Parathyroid adenoma (tissue), 2 donors: ENCODE measurements around the gene CACNB1.

ENCODE experiments used
- H2AFZ ChIP-seq: fragments of 300-600 bp; sonication (generic); one replicate; pipeline ENCODE4 v1.7.0; 2017; ENCODE audit warnings: antibody characterized with exemption, mild to moderate bottlenecking
- H3K27ac ChIP-seq: fragments of 300-600 bp; sonication (generic); one replicate; pipeline ENCODE4 v1.7.0; 2017
- H3K27me3 ChIP-seq: fragments of 300-600 bp; sonication (generic); one replicate; pipeline ENCODE4 v1.7.0; 2017; ENCODE audit warnings: low read length; ENCODE audit not compliant: control insufficient read depth, insufficient read depth
- H3K36me3 ChIP-seq: fragments of 300-600 bp; sonication (generic); one replicate; pipeline ENCODE4 v1.7.0; 2017; ENCODE audit warnings: low read length; ENCODE audit not compliant: control insufficient read depth, insufficient read depth
- H3K4me1 ChIP-seq: fragments of 300-600 bp; sonication (generic); one replicate; pipeline ENCODE4 v1.7.0; 2017; ENCODE audit warnings: control low read depth
- H3K4me2 ChIP-seq: fragments of 300-600 bp; sonication (generic); one replicate; pipeline ENCODE4 v1.7.0; 2017; ENCODE audit warnings: low read length
- H3K4me3 ChIP-seq: fragments of 300-600 bp; sonication (generic); one replicate; pipeline ENCODE4 v1.7.0; 2017; ENCODE audit warnings: low read depth, low read length
- H3K79me2 ChIP-seq: fragments of 300-600 bp; sonication (generic); one replicate; pipeline ENCODE4 v1.7.0; 2017; ENCODE audit warnings: control low read depth
- H3K9ac ChIP-seq: fragments of 300-600 bp; sonication (generic); one replicate; pipeline ENCODE4 v1.7.0; 2017; ENCODE audit warnings: mild to moderate bottlenecking
- H3K9me3 ChIP-seq: fragments of 300-600 bp; sonication (generic); one replicate; pipeline ENCODE4 v1.7.0; 2017; ENCODE audit warnings: low read length; ENCODE audit not compliant: control insufficient read depth
- CTCF ChIP-seq: fragments of 300-600 bp; sonication (generic); IDR thresholded peaks from one replicate; pipeline ENCODE4 v1.7.0; 2017; ENCODE audit warnings: antibody characterized with exemption, mild to moderate bottlenecking
- donor health status: primary hyperparathyroidism.

CACNB1 gene

GRCh38 chr17:39222866-39223834, 25.7 kb upstream of the CACNB1 start:
- Histone ChIP-seq H3K4me2 (no peak overlapping the region), H3K4me1 (peaks cover 8% of the 10 kb centered on the region), H3K4me3 (no peak overlapping the region), H3K27ac (no peak overlapping the region), H3K36me3 (no peaks in the 10 kb centered on the region), H3K9me3 (no peaks in the 10 kb centered on the region), H3K79me2 (no peaks in the 10 kb centered on the region), H2AFZ (no peak overlapping the region), H3K9ac (no peak overlapping the region), H3K27me3 (peaks cover 3% of the 10 kb centered on the region)
- TF ChIP-seq CTCF: no peak

GRCh38 chr17:39222151-39222550, 24.7 kb upstream of the CACNB1 start:
- H3K27me3 ChIP-seq: peaks cover 3% of the 10 kb centered on the region
- H3K4me3 ChIP-seq: no peak overlapping the region
- H3K79me2 ChIP-seq: no peaks in the 10 kb centered on the region
- H3K4me1 ChIP-seq: peaks cover 8% of the 10 kb centered on the region
- H3K9ac ChIP-seq: no peak overlapping the region
- no peak overlapping the region for H3K4me2 ChIP-seq
- no peaks in the 10 kb centered on the region for H3K36me3 ChIP-seq
- no peak overlapping the region for H3K27ac ChIP-seq
- no peaks in the 10 kb centered on the region for H3K9me3 ChIP-seq
- no peak overlapping the region for H2AFZ ChIP-seq
- no peak for TF ChIP-seq CTCF

- peaks cover 3% of the 10 kb centered on the region for H3K27me3 ChIP-seq
- no peaks in the 10 kb centered on the region for H3K36me3 ChIP-seq
- H3K4me1 ChIP-seq: peaks cover 8% of the 10 kb centered on the region
- no peaks in the 10 kb centered on the region for H3K79me2 ChIP-seq
- no peak overlapping the region for H3K9ac ChIP-seq
- H3K4me2 ChIP-seq: no peak overlapping the region
- H3K4me3 ChIP-seq: no peak overlapping the region
- no peak overlapping the region for H2AFZ ChIP-seq
- TF ChIP-seq CTCF: no peak
- no peak overlapping the region for H3K27ac ChIP-seq
- no peaks in the 10 kb centered on the region for H3K9me3 ChIP-seq
These were observed 24.1 kb upstream of the CACNB1 start for GRCh38 chr17:39221572-39221971.

- no peak overlapping the region for H3K27ac ChIP-seq
- H3K27me3 ChIP-seq: no peaks in the 10 kb centered on the region
These were observed 22.2 kb upstream of the CACNB1 start for GRCh38 chr17:39219647-39220154.

More at GRCh38 chr17:39219647-39220154, 22.2 kb upstream of the CACNB1 start:
- Histone ChIP-seq H3K79me2 (no peaks in the 10 kb centered on the region), H2AFZ (no peak overlapping the region), H3K9ac (no peak overlapping the region), H3K4me1 (no peaks in the 10 kb centered on the region), H3K4me3 (no peak overlapping the region), H3K9me3 (no peaks in the 10 kb centered on the region), H3K36me3 (no peaks in the 10 kb centered on the region), H3K4me2 (no peak overlapping the region)
- TF ChIP-seq CTCF: no peak
